ENCODE results near the gene DUSP8.
"Not testable (repeated sequence)": the region's sequence is repeated elsewhere in the genome, so short reads cannot be mapped to it uniquely, and the experiment has no call there.

DUSP8 gene

DNA sequence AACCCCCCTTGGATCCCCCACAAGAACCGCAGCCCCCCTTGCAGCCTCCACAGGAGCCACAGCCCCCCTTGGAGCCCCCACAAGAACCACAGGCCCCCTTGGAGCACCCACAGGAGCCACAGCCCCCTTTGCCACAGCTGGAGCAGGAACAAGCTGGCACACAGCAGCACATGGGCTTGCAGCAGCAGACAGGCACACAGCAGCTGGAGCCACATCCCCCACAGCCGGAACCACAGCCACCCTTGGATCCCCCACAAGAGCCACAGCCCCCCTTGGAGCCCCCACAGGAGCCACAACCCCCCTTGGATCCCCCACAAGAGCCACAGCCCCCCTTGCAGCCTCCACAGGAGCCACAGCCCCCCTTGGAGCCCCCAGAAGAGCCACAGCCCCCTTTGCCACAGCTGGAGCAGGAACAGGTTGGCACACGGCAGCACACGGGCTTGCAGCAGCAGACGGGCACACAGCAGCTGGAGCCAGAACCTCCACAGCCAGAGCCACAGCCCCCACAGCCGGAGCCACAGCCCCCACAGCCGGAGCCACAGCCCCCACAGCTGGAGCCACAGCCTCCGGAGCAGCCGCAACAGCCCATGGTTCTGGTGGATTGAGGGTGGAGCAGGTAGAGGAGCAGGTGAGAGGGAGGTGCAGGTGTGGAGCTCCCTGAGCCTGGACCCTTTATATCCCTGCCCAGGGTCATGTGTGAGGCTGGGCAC lies 12.7 kb upstream of the DUSP8 start, which contains the start of gene KRTAP5-1:
TSS of gene KRTAP5-1 (minus strand) at position 623 of the 710 bp plus-strand sequence. CDS start at position 589, 34 bp downstream.
- not testable (repeated sequence) for DNase-seq

DNA sequence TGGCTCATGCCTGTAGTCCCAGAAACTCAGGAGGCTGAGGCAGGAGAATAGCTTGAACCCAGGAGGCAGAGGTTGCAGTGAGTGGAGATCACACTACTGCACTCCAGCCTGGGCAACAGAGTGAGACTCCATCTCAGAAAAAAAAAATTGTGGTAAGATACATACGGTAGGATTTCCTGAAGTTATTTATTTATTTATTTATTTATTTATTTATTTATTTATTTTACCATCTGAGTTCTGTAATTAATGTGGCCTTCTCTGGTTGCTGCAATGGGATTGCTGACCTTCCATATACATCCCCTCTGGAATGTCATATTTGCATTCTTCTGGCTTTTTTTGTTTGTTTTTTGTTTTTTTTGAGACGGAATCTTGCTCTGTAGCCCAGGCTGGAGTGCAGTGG lies 10.8 kb upstream of the DUSP8 start:
- not testable (repeated sequence) for DNase-seq

DNA sequence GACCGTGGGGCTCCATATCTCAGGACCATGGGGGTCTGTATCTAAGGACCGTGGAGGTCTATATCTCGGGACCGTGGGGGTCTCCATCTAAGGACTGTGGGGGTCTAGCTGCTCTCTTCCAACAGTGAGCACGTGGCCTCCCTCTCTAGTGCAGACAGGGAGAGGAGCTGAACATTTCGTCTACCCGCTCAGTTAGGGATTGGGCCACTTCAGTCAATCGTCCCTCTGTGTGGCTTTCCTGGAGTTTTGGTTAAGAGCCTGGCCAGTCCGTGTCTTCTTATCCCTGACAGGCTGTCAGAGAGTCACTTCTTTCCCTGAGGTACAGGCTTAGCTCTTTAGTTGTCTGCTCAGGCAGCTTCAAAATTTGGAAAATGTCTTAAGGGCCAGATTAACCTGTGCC lies 9.9 kb upstream of the DUSP8 start:
- no peak for DNase-seq

DNA sequence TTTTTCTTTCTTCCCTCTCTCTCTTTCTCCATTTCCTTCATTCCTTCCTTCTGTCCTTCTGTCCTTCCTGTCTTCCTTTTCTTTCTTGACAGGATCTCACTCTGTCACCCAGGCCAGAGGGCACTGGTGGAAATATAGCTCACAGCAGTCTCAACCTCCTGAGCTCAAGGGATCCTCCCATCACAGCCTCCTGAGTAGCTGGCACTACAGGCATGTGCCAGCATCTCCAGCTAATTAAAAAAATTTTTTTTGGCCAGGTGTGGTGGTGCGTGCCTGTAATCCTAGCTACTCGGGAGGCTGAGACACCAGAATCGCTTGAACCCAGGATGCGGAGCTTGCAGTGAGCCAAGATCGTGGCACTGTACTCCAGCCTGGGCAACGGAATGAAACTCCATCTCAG lies 4.8 kb upstream of the DUSP8 start:
- no peak for DNase-seq

DNA sequence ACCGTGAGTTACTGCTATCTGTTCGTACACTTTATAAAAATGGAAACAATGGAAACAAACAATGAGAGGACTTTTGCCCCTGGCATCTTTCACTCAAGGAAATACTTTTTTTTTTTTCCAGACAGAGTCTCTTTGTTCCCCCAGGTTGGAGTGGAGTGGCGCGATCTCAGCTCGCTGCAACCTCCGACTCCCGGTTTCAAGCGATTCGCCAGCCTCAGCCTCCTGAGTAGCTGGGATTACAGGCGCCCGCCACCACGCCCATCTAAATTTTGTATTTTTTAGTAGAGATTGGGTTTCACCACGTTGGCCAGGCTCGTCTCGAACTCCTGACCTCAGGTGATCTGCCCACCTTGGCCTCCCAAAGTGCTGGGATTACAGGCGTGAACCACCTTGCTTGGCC lies 3.7 kb upstream of the DUSP8 start:
- not testable (repeated sequence) for DNase-seq

DNA sequence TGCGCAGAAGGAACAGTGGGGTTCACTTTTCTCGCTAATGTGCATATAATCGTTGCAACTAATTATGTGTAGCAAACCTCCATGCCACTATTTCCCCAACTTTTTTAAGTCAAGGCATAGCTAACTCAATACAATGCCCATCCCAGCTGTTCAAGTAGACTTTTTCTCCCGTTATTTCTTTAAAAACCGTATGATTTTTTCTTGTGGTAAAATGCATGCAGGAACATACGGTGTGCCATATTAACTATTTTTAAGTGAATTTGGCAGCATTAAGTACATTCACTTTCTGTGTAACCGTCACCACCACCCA lies 2.8 kb upstream of the DUSP8 start:
- no peak for DNase-seq

DNA sequence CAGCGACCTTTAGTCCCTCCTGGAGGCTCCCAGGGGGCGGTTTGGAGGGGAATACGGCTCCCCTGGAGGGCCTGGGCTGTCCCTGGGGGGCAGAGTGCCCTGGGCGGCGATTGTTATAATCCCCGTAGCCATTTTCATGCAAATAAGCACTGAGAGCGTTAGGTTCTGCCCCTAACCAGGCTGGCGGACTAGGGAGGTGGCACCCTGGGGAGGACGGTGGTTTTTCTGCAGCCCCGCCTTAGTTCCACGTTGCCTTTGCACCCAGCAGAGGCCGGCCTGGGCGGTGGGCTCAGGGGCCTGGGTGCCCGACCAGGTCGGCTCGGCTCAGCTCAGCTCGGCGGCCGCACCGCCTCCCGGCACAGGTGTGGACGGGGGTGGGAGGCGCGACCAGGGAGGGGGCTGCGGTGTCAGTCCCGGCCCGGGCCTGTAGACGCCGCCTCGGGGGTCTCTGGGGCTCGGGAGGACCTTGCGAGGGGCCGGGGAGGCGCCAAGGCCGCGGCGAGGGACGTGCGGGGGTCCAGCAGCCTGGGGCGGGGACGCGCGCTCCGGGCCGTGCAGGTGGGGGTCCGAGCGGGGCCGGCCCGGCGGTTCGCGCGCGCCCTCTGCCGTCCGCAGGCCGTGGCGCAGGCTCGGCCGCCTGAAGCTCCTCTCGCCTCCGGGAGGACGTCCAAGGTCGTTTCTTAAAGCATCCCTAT lies 2.3 kb upstream of the DUSP8 start:
- DNase-seq, result peak; percentile 82

DNA sequence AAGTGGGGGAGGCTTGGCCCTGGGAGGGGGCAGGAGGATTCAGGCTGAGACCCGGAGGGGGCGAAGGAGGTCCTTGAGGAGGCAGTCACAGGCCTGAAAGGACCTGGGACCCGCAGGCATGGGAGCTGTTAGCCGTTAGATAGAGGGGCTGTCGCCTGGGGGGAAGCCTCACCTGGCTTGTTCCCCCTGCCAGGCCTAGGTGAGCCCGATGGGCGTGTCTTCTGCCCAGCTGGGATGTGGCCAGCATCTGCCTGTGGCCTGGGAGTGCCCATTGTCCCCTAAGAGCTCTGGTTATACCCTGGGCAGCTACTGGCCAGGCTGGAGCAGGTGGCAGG lies 1.8 kb upstream of the DUSP8 start:
- DNase-seq, result peak; percentile 68

DNA sequence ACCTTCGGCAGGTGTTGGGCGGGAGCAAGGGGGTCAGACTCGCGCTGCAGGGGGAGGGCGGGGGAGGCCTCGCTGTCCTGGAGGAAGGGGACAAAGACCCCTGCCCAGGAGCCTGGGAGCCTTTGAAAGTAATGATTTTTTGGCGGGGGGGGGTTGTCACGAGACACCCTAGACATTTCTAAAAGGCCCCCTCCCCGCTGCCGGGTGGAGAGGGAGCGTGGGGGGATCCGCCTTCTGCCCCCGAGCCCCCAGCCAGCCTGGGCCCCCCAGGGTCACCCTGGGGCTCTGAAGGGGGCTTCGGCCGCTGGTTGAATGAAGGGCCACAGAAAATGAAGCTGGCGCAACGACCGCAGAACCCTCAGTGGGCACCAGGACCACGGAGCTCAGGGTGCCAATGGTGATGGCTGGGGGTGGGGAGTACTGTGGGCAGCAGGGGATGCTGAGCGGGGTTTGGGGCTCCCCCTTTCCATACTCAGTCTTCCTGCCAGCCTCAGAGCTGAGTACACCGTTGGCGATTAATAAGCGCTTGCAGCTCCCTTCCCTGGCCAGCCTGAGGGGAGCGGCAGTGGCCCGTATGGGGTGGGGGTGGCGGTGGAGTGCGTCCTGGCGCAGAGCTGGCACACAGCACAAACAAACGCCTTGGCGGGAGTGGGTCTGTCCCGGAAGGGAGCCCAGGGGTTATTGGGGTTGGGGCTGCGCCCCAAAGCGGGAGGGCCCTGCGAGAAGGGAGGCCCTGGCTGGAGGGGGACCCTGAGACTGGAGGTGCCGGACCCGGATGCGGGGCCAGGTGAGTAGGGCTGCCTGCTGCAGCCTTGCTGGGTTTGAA lies 1.2 kb upstream of the DUSP8 start:
- peak; percentile 59 for DNase-seq

DNA sequence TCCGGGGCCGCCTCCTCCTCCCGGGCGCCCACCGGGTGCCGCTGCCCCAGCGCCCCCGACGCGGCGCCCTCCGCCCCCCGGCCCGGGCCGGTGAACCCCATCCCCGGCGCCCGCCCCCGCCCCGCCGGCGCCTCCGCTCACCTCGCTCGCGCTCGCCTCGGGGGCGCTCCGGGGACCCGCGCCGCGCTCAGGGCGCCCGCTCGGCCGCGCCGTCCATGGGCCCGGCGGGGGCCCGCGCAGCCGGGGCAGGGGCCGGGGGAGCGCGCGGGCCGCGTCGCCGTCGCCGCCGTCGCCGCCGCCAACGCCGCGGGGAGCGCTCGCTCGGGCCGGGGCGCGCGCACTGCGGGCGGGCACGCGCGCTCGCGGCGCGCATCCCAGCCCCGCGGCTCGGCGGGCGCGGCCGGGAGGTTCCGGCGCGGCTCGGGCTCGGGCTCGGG lies 293 bp downstream of the DUSP8 start:
- DNase-seq, result no peak

DNA sequence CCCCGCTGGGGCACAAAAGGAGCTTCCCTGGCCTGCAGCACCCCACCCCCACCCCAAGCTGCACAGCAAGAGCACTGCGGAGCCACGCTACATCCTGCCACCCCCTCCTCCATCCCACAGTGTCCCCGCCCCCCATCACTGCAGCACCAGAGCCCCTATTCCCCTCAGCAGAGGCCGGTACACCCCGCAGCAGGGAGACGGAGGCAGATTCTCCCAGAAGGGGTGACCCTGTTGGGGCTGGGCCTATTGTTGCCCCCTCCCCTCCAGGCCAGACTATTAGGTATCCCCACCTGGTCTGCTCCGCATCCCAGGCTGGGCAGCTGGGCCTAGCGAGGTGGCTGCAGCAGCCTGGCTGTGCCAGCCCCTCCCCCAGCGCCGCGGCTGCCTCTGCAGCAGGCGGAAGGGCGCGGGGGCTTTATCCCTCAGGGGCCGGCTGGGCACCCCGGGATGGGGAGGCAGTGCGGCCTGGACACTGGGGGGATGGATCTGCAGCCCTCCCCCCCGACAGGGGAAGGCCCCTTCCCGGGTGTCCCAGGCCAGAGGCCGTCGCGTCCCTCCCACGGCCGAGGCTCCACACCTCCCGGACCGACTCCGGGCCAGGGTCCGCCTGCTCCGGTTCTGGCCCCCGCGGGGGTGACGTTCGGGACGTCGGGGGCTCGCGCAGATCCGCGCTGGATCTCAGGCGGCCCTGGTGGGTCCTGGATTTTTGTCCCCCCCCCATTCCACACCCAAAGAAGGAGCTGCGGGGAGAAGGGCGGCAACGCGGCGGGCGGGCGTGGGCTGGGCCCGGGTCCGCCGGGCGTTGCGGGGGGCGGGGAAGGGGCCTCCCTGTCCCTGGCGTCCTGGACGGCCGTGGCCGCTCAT lies 943 bp downstream of the DUSP8 start:
- peak; percentile 66 for DNase-seq

DNA sequence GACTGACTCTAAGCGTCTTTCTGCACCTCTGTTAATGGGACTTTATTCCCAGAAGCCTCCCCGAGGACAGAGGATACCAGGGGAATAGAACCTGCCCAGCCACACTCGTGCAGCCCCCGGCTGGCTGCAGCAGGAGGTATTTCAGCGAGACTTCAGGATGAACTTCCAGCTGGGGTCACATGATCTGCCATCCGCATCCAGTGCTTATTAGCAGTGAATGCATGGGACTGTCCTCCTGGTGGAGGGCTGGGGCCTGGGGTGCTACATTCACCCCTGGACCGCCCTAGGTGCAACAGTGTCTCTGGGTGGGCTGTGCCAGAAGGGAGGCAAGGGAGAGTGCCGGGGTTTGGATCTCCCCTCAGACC lies 1.6 kb downstream of the DUSP8 start:
- DNase-seq, result no peak

DNA sequence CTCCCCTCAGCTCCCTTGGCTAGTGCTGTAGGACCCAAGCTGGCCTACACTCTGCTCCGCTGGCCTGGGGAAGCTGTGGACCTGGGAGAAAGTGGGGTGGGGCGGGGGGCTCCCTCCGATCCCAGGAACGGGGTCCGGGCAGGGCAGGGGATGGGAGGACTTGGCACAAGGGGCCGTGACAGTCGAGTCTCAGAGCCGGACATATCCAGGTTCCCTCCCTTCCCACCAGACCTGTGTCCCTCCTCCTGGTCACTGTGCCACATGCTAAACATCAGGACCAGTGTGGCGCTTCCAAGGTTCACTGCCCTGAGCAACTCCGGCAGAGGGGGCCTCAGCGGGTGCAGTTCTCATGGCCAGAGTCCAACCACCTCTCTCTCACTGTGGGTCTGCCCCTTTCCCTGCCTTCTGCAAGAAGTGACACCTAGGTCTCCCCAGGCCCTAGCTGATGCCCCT lies 2.0 kb downstream of the DUSP8 start:
- no peak for DNase-seq

DNA sequence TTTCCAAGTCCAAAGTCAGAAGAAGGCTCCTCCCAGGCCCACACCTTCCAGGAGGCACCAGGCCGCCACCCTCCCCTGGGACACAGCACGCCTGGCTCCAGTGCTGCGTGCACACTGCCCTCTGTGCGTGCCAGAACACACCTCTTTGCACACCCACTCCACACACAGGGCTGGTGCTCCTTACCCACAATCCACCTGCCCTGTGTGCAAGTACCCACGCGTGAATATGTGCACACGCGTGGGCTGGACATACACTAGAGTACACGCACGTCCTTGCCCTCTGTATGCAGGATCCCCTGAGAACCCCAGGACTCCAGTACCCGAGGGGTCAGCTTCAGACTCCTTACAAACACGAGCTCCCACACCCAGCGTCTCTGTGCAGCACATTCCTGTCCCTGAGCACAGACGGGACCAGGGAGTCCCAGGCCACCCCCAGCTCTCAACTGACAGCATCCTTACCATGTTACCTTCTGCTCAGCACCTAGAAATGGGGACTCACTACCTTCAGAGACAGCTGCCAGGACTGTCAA lies 2.8 kb downstream of the DUSP8 start:
- no peak for DNase-seq

DNA sequence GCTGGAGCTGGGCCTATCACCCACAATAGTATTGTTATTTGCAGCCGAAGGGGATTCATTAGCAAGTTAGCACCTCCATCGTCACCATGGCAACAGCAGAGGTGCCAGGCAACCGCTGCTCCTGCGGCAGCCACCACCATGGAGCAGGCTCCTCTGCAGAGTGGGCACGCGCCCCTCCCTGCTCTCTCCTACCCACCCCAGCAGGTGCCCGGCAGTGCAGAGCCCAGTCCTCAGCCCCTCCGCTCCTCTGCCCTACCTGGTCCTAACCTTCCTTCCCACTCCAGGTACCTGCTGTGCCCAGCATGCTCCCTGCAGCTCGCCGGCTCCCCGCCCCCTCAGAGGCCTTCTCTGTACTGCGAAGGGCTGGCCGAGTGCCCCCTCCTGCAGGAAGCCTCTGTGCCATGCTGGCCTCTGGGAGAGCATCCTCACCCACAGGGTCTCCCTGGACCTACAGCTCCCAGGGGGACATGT lies 3.6 kb downstream of the DUSP8 start:
- DNase-seq, result peak; percentile 98

DNA sequence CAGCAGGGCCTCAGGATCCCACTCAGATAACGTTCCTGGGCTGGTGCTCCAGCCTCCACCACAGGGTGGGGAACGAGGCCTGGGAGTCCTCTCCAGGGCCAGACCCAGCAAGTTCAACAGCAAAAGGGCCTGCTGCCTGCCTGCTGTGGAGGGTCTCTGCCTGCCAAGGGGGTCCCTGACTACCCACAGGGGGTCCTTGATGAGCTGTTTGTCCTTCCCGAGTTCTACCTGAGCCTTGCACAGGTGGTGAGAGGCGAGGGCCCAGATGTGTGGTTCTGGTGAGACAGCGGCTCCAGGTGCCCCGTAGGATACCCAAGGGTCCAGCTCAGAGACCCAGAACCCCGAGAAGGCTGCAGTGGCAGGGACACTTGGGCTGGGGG lies 4.4 kb downstream of the DUSP8 start:
- no peak for DNase-seq

DNA sequence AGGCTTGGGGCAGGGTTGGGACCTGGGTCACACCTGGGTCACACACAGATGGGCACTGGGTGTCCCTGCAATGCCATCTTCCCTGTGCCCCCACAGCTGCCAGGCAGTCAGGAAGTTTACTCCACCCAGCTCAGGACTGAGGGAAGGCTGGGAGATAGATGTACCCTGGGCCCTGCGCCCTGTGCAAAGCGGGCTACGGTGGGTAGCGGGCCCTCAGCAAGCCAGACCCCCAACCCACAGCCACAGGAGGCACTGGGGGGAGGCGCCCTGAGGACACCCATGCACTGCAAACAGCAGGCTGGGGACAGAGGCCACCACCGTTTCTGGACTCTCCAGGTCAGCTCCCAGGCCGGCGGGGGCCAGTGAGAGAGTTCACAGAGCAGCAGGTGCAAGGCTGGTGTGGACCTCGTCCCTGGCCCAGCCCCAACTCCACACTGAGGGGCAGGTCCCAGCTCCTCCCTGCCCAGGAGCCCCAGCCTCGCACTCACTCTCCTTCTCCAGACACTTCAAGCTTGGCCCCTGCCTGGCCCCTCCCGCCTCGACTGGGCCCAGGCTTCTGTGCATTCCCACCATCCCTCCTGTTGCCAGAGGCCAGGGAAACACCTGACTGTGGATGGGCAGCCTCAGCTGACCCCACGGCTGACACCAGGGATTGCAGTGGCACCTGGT lies 4.9 kb downstream of the DUSP8 start:
- DNase-seq, result no peak

DNA sequence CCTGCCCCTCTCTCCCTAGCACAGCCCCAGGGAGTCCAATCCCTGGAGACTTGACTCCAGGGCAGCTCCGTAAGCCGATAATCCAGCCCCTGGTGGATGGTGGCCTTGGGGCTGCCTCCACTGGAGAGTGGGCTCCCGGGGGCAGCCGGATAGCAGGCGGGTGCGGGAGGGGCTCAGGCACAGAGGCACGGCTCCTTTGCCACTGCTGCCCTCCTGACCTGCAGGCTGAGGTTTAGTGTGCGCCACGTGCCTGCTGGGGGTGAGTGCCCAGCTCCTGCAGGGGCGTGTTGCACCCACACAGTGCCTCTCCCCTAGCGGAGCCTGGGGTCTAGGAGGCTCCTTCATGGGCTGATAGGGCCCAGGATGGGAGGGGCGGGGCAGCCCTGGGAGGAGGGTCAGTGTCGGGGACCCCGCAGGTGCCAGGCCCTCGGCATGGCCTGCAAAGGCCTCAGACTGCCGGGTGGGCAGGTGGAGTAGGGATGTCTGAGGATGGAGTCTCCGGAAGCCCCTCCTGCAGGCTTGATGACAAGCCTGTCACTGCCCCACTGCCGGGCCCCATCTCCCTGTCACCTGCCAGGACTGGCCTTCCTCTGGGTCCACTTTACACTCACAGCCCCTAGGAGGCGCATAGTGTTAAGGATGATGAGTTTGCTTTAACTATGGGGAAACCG lies 5.6 kb downstream of the DUSP8 start:
- no peak for DNase-seq

DNA sequence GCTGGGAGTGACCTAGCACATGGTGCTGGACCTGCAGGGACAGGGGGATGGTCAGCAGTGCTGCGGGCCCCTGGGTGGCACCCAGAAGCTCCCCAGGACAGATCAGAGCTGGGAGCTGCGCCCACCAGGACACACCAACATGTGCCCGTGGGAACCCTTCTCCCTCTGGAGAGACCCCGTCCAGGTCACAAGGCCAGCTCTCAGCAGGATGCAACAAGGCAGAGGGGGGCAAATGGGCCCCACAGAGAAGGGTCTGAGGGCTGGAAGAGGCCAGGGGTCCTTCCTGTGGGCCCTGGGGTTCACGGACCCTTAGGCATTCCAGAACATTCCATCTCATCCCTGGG lies 6.2 kb downstream of the DUSP8 start:
- DNase-seq, result no peak

DNA sequence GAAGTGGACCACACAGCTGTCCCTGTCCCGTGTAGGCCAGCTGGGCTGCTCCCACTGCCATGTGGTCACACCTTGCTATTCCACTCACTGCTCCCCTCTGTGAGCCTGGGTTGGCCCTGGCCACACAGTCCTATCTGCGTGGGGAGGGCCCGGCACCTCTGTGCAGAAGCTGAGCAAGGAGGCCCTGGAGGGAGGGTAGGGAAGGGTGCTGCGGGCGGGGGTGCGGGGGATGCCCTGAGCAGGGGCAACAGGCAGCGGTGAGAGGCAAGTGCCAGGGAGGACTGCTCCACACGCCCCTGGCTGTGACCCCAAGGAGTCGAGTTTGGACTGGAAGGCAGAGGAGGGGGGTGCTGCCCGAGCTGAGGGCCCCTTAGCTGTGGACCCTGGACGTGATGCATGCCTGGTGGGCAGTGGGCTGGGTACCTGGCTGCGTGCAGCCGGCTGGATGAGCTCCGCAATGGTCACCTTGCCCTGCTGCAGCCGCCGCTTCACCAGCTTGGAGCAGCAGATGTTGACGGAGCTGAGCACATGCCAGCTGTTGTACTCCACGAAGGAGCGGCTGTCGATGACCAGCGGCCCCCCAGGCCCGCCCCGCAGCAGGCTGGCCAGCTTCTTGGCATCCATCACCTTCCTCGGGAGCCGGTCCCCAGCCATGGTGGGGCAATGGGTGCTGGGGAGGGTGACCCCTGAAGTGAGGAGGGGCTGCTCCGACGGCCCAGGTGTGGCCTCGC lies 6.7 kb downstream of the DUSP8 start:
- no peak for DNase-seq
